ENCODE results near the gene OSBPL6. TPM values are rescaled to one million over a fixed set of nuclear protein-coding genes. Genes with fewer than 3 reads are reported as not detected.
A peak's percentile ranks its signal among the peaks of the same experiment; 100 is the strongest.

Gene OSBPL6
- total RNA-seq, 6 experiments from 2014 or later: 2.4 to 4.1 (median 3.1) TPM

DNA sequence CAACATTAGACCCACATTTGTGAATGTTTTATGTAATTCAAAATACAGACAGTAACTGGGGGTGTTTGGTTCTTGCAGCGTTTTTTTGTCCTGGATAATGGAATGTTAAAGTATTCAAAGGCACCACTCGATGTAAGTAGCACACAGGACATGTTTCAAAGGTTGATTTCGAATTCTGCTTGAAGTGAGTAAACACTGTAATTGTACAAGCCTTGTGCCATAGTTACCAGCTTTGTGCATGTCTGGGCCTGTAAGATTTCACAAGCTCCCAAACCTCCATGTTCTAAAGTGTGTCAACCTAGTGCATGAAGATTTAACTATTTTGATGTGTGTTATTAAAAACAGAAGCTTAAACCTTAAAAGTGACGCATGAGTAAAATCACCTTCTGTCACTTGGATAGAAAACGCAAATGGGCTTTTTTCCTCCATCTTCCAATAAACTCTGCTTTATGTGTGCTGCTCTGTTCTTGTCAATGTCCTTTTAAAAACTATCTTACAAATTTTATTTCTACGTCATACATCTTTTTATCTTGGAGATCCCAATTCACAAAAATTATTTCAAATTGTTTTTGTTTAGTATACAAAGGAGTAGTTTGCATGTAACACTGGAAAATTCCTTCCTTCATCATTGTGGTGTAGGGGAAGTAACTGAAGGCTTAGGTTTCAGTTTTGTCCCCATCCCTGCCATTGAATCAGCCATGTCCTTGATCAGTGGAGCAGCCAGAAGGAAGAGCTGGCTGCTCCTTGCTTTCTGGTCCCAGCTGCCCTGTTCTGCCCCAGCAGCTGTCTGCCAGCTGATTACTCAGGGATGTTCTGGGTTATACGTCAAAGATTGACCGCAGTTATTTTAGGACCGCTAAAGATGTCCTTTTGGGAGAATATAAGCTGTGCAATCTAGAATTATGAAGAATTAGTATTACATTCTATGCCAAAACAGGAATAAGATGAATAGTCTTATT lies 137.4 kb downstream of the OSBPL6 start:
- Histone ChIP-seq H3K9me3 (no peaks in the 10 kb centered on the region), H3K27ac (peak overlapping the region in 1 of 3 donors; percentile 1), H3K27me3 (no peaks in the 10 kb centered on the region), H3K4me3 (no peak overlapping the region), H3K36me3 (no peaks in the 10 kb centered on the region), H3K4me1 (peaks cover 0 to 26% (median 2%) of the 10 kb centered on the region in 4 donors)
- no peak for TF ChIP-seq POLR2A (IDR thresholded peaks at IDR 0.05)
- TF ChIP-seq, protein P1, sequence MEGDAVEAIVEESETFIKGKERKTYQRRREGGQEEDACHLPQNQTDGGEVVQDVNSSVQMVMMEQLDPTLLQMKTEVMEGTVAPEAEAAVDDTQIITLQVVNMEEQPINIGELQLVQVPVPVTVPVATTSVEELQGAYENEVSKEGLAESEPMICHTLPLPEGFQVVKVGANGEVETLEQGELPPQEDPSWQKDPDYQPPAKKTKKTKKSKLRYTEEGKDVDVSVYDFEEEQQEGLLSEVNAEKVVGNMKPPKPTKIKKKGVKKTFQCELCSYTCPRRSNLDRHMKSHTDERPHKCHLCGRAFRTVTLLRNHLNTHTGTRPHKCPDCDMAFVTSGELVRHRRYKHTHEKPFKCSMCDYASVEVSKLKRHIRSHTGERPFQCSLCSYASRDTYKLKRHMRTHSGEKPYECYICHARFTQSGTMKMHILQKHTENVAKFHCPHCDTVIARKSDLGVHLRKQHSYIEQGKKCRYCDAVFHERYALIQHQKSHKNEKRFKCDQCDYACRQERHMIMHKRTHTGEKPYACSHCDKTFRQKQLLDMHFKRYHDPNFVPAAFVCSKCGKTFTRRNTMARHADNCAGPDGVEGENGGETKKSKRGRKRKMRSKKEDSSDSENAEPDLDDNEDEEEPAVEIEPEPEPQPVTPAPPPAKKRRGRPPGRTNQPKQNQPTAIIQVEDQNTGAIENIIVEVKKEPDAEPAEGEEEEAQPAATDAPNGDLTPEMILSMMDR (IDR thresholded peaks at IDR 0.05): no peak
- intact Hi-C loops (cut with DNase I): no loop called here
- ATAC-seq (peak; percentile 82 to 87 (median 85)), DNase-seq (no peak)
- WGBS (ENCODE audit: insufficient coverage, low coverage, low lambda C conversion rate, missing lambda C conversion rate): 72% methylated on average over 9 of the region's 9 CpGs

DNA sequence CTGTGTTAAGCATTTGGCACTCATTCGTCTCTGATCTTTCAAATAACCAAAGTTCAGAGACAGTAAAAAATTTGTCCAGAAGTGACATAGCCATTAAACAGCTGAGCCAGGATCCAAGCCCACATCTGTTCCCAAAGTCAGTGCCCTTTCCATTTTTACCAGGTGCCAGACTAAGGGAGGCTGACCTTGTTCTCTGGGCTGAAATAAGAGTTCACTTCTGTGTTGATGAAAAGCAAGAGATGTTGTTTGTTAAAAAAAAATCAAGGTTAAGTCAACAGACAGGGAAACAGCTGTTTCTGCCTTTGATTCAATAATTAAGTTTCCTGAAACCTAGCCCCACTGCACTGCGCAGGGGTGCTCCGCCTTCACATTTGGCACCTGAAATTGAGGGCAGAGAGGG lies 139.5 kb downstream of the OSBPL6 start:
- H3K4me3 ChIP-seq: no peak overlapping the region
- TF ChIP-seq POLR2A (IDR thresholded peaks at IDR 0.05): no peak
- TF ChIP-seq, protein P1 (IDR thresholded peaks at IDR 0.05): no peak
- H3K4me1 ChIP-seq: peaks cover 0 to 26% (median 2%) of the 10 kb centered on the region in 4 donors
- H3K9me3 ChIP-seq: no peaks in the 10 kb centered on the region
- WGBS (ENCODE audit: insufficient coverage, low coverage, low lambda C conversion rate, missing lambda C conversion rate): 8% methylated on average over 2 of the region's 3 CpGs
- intact Hi-C loops (cut with DNase I): no loop called here
- DNase-seq (no peak), ATAC-seq (peak; percentile 59 to 70 (median 66))
- H3K27ac ChIP-seq: no peak overlapping the region
- H3K36me3 ChIP-seq: no peaks in the 10 kb centered on the region
- no peaks in the 10 kb centered on the region for H3K27me3 ChIP-seq

DNA sequence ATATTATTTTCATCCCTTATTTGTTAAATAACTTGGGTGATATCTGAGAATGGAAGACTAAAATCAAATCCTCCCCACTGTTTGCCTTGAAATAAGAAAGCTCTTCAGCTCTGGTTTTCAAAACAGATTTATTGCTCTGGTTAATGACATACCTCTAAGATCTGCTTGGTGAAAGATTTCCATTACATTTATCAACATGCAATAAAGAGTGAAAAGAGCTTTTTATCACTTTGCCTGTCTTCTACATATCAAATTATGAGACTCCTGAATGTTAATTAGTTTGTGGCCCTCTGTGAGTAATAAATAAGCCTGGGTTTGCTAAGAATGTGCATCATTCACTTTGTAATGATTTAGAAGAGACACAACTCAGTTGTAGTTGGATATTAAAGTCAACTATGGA lies 140.9 kb downstream of the OSBPL6 start:
- DNase-seq (no peak), ATAC-seq (no peak)
- Histone ChIP-seq H3K27ac (no peak overlapping the region), H3K9me3 (no peaks in the 10 kb centered on the region), H3K4me3 (no peak overlapping the region), H3K36me3 (no peaks in the 10 kb centered on the region), H3K4me1 (peaks cover 0 to 26% (median 2%) of the 10 kb centered on the region in 4 donors), H3K27me3 (no peaks in the 10 kb centered on the region)
- no peak for TF ChIP-seq POLR2A (IDR thresholded peaks at IDR 0.05)
- TF ChIP-seq, protein P1 (IDR thresholded peaks at IDR 0.05): no peak
- intact Hi-C loops (cut with DNase I): no loop called here

DNA sequence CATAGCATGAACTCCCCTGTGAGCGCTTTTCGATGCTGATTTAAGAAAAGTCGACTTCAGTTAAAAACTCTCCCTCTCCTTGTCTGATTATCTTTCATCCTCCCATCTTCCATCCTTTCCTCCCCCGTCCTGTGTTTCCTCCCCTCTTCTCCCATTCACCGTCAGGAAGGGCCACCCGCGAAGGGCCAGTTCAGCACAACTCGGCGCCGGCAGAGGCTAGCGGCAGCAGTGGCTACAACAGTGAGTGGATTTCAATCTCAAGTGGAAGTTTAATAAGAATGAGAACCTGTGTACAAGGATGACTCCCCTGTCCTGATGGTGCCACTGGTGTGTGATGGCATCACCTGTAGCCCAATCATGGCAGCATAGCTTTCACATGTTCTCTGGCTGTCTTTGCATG lies 149.8 kb downstream of the OSBPL6 start:
- no peak overlapping the region for H3K4me3 ChIP-seq
- no peaks in the 10 kb centered on the region for H3K4me1 ChIP-seq
- no peaks in the 10 kb centered on the region for H3K9me3 ChIP-seq
- DNase-seq: no peak
- H3K27ac ChIP-seq: no peak overlapping the region
- no peak for TF ChIP-seq POLR2A (IDR thresholded peaks at IDR 0.05)
- TF ChIP-seq, protein P1 (IDR thresholded peaks at IDR 0.05): no peak
- ATAC-seq: no peak
- H3K27me3 ChIP-seq: no peaks in the 10 kb centered on the region
- intact Hi-C loops (cut with DNase I): no loop called here
- H3K36me3 ChIP-seq: no peaks in the 10 kb centered on the region
- WGBS (ENCODE audit: insufficient coverage, low coverage, low lambda C conversion rate, missing lambda C conversion rate): 91% methylated on average over 11 of the region's 11 CpGs

All from right lobe of liver (tissue), 6 donors.